ENCODE data around the gene COL15A1.

Gene COL15A1

GRCh38 chr9:98916660-98917059 lies 27.0 kb upstream of the COL15A1 start:
- DNase-seq (ENCODE audit: low read depth): no peak

GRCh38 chr9:98917746-98918487 lies 25.8 kb upstream of the COL15A1 start:
- DNase-seq (ENCODE audit: low read depth): no peak

- no peak for DNase-seq (ENCODE audit: low read depth)
Measured at GRCh38 chr9:98921732-98922131, 22.0 kb upstream of the COL15A1 start.

- no peak for DNase-seq (ENCODE audit: low read depth)
Measured at GRCh38 chr9:98922721-98923435, 20.8 kb upstream of the COL15A1 start.

DNA sequence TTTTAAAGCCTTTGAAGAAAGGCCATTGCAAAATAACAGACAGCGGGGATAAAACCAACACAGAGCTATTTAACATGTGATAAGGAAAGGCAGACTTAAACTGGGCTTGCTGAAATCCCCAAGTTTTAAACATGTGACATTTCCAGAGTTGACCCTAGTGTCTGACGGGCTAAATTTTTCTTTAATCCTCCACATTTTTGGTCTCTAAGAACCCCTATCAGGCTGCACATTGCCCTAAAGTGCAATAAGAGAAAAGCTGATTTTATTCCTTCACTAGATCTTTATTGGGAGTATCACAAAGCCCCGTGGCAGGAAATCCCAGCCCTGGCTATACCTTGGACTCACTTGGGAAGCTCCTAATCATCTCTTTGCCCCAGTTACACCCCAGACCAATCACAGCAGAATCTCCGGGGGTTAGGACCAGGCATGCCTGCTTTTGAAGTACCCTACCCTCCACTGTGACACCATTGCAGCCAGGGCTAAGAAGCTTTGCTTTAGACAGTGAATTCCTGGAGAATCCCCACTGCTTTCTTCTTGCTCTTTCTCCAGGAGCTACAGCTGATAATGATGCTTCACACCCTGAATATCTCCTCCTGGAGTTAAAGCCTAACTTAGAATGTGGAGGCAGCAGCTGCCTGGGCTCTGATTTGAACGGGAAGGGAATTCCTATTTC lies 20.1 kb upstream of the COL15A1 start:
- no peak for DNase-seq (ENCODE audit: low read depth)

DNA sequence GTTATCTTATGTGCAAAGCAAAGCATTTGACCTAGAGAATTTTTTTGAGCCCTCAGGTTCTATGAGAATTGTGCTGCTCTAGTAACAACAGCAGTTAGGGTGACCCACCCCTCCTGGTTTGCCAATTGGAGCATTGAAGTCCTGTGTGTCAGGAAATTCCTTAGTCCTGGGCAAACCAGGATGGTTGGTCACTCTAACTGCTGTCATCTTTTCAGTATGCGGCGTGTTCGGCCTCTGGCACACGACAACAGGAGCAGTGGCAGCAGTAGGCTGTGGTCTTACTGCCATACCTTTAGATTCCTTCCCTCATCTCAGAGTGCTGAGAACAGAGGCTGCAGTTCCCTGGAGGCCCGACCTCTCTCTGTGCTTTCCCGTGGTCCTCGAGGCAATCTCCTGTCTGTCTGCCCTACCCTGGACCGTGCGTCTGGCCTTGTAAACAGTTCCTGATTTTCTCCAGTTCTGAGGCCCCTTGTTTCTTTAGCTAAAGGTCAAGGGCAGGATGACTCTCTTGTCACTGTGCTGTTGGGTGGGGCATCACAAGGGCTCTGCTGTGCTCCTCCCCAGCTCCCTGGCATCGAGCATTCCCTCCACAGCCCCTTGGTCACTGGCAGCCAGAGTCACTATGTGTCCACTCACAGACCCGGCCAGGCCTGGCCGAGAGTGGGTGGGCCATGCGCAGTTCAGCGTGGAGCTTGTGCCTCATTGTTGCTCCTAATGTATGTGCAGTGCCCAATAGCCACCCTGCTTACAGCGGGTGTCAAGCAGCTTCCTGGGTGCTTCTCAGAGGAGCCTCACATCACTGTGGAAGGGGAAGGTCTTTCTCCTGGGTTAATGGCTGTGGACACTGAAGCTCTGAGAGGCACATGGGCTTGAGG lies 18.5 kb upstream of the COL15A1 start:
- DNase-seq (ENCODE audit: low read depth): no peak

DNA sequence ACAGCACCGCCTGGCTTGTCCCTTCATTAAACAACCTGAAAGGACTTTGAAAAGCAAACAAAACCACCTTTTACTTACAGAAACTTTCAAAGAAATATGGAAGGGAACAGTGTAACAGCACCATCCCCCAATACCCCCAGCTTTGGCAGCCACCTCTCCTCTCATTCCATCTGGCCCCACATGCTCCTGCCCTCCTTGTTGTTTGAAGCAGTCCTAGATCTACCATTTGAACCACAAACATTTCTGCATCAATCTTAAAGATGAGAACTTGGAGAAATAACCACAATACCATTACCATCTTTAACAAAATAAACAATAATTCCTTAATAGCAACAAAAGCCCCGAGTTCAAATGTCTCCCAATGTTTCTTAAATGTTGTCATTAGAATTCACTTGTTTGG lies 17.8 kb upstream of the COL15A1 start:
- DNase-seq (ENCODE audit: low read depth): no peak

DNA sequence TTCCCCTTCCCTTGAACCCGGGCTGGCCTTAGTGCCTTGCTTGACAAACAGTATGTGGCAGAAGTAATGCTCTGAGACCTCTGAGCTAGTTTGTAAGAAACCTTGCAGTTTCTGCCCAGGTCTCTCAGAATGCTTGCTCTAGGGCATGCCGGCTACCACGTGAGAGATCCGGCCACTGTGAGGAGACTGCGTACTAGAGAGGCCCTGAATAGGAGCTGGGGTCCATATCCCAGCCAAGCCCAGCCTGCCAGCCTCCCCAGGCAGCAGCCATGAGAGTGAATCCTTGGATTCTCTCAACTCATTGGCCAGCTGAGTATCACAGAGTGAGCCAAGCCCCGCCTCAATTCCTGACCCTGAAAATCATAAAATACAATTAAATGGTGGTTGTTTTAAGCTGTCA lies 16.0 kb upstream of the COL15A1 start:
- no peak for DNase-seq (ENCODE audit: low read depth)

GRCh38 chr9:98929071-98929470 lies 14.6 kb upstream of the COL15A1 start:
- no peak for DNase-seq (ENCODE audit: low read depth)

DNA sequence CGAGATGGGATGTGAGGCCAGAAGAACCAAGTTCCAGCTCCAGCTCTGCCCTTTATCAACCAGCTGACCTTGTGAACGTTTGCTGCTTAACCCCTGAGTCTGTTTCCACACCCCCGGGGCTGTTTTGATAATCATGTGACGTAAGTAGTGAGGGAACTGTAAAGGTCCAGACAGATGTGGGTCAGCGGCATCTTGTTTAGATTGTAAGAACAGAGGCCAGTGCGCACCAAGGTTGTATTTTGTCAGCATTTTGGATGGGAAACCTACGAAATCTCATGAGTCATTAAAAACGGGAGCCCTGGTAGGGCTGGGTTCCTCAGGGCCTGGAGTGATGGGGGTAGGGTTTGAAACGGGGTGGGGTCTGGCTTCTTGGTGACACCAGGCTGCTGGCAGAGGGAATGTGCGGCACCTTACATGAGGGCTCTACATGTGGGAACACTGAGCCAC lies 13.8 kb upstream of the COL15A1 start:
- DNase-seq (ENCODE audit: low read depth): no peak

GRCh38 chr9:98930792-98931191 lies 12.9 kb upstream of the COL15A1 start:
- no peak for DNase-seq (ENCODE audit: low read depth)

GRCh38 chr9:98931600-98932389 lies 11.9 kb upstream of the COL15A1 start:
- DNase-seq (ENCODE audit: low read depth): no peak

GRCh38 chr9:98933185-98933584 lies 10.5 kb upstream of the COL15A1 start:
- DNase-seq (ENCODE audit: low read depth): no peak

- DNase-seq (ENCODE audit: low read depth): no peak
Measured at GRCh38 chr9:98933890-98934289, 9.8 kb upstream of the COL15A1 start.

GRCh38 chr9:98935071-98935505 lies 8.6 kb upstream of the COL15A1 start:
- DNase-seq (ENCODE audit: low read depth): no peak

DNA sequence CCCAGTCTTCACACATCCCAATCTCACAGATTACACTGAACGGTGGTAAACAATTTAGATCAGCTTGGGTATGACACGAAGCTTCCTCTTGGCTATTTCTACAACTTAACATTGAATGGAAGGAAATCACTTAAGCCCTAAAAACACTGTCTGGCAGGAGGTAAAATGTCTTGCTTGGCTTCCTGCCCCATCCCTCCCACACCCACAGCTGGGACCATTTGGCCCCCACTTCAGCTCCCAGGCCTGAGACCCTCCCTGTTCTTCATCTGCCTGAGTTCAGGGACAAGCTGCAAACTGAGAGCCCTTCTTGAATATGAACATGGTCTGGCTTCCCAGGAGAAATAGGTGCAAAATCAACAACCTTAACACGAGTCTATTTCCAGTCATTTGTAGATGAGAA lies 3.4 kb upstream of the COL15A1 start:
- no peak for DNase-seq (ENCODE audit: low read depth)

DNA sequence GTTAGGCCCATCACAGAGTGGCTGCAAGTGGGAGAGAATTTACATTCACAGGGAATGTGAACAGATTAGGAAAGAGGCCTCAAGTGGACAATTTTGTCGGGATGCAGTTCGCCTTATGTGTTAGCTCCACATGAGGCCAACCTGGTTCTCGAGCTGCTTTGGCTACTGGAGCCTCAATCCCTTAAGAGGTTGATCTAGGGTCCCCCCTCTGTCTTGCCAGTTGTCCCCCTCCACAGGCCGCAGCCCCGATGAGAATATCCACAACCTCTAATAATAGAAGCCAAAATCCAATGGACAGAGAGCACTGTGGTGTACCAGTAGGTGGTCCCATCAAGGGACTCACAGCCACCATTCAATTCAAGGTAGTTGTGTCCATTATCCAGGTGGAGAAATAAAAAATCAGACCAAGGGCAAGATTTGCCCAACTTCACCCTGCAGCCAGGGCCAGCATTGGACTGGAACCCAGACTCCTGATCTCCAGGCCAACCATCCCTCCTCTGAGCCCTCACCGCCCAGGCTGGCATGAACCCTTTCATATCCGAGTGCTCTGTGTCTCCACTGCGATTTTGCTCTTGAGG lies 1.7 kb upstream of the COL15A1 start:
- DNase-seq (ENCODE audit: low read depth): no peak

- DNase-seq (ENCODE audit: low read depth): no peak
Measured at GRCh38 chr9:98942906-98943681, 613 bp upstream of the COL15A1 start.

DNA sequence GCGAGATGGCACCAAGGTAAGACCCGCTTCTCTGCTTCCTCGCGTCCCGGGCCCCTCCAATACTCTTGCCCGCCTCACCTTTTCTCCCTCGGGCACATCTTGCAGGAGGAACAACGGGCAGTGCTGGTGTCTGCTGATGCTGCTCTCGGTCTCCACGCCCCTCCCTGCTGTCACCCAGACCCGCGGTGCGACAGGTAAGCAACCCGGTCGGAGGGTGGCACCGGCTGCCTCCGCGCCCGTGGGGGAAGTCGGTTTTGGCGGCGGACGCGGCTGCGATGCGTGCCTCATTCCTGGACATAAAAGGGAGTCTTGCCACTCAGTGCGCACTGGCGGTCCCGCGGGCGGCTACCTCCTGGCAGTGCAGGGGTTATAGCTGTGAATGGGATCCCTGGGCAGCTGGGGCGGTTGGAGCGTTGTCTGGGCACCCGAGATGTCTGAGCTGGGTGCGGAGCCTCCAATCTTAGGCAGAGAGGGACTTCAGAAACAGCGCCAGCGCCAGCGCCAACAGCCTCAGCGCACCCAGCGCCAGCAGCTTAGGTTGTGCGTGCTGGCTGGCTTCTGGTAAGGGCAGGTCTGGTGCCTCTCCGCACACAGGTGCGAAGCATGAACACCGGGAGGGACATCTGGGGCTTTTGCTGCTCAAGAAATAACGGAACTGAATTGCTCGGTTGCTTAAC lies 488 bp downstream of the COL15A1 start:
- no peak for DNase-seq (ENCODE audit: low read depth)

DNA sequence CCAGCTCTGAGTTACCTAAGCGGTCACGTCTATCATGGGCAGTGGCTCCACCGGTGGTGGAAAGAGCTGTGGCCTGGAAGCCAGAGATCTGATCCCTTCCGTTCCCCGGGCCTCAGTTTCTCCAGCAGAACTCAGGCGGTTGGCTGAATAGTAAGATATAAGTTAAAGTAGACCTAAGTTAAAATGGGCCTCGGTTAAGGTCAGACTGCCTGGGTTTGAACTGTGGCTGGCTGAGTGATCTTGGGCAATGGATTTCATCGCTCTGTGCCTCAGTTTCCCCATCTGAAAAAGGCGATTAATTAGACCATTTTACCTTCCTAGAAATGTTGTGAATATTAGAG lies 997 bp downstream of the COL15A1 start:
- DNase-seq (ENCODE audit: low read depth): no peak
